ENCODE data around the gene VPS41.

DNA sequence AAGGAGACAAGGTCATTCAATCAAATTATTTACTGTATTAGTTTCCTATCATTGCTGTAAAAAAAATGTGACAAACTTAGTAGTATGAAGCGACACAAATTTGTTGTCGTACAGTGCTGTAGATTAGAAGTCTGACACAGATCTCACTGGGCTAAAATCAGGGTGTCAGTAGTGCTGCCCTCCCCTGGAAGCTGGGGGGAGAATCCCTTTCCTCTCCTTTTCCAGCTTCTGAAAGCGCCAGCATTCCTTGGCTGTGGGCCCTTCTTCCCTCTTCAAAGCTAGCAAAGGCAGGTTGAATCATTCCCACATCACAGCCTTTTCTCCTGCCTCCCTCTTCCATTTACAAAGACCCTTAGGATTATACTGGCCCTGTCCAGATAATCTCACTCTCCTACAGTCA, 28.0 kb downstream of the VPS41 start:
- TF ChIP-seq, protein P1, sequence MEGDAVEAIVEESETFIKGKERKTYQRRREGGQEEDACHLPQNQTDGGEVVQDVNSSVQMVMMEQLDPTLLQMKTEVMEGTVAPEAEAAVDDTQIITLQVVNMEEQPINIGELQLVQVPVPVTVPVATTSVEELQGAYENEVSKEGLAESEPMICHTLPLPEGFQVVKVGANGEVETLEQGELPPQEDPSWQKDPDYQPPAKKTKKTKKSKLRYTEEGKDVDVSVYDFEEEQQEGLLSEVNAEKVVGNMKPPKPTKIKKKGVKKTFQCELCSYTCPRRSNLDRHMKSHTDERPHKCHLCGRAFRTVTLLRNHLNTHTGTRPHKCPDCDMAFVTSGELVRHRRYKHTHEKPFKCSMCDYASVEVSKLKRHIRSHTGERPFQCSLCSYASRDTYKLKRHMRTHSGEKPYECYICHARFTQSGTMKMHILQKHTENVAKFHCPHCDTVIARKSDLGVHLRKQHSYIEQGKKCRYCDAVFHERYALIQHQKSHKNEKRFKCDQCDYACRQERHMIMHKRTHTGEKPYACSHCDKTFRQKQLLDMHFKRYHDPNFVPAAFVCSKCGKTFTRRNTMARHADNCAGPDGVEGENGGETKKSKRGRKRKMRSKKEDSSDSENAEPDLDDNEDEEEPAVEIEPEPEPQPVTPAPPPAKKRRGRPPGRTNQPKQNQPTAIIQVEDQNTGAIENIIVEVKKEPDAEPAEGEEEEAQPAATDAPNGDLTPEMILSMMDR (IDR thresholded peaks at IDR 0.05; ENCODE audit: borderline replicate concordance, extremely low read depth, low read length, poor library complexity, severe bottlenecking): peak; percentile 3
- TF ChIP-seq EZH2 (IDR thresholded peaks at IDR 0.05; ENCODE audit: borderline replicate concordance, low read depth, low read length, severe bottlenecking): no peak

Measured in DND-41 (cell line).